HEK293T (cell line): ENCODE results near the gene TTC9C.

Experiments used
- CTCF ChIA-PET: fragments of 350-600 bp; formaldehyde crosslinking; extraction: SDS; loops from one replicate; lab custom pipeline; 2021; ENCODE audit warnings: antibody characterized with exemption, inconsistent platforms; lab: Yijun Ruan, JAX
- POLR2A ChIA-PET: fragments of 350-600 bp; formaldehyde crosslinking; extraction: SDS; loops from one replicate; lab custom pipeline; 2020; ENCODE audit warnings: antibody characterized with exemption, inconsistent platforms; lab: Yijun Ruan, JAX
- DNase-seq: peaks from one replicate; pipeline ENCODE4 v3.0.0; 2012; ENCODE audit warnings: mixed read lengths; ENCODE audit errors: extremely low spot score
- ARNT ChIP-seq: fragments of 450-650 bp; IDR thresholded peaks from 2 replicates; pipeline ENCODE4 v1.6.1; 2017; ENCODE audit warnings: mild to moderate bottlenecking
- BHLHE40 ChIP-seq: fragments of 450-650 bp; IDR thresholded peaks from 2 replicates; pipeline ENCODE4 v1.6.1; 2016; ENCODE audit warnings: mild to moderate bottlenecking, moderate library complexity, borderline replicate concordance
- CTBP1 ChIP-seq: fragments of 450-650 bp; IDR thresholded peaks from 2 replicates; pipeline ENCODE4 v1.6.1; 2016; ENCODE audit warnings: borderline replicate concordance
- ELF4 ChIP-seq: fragments of 450-650 bp; IDR thresholded peaks from 2 replicates; pipeline ENCODE4 v1.6.1; 2017; ENCODE audit warnings: antibody characterized with exemption
- FOXA1 ChIP-seq: fragments of 450-650 bp; IDR thresholded peaks from 2 replicates; pipeline ENCODE4 v1.6.1; 2016; ENCODE audit warnings: mild to moderate bottlenecking
- FOXK2 ChIP-seq: fragments of 450-650 bp; IDR thresholded peaks from 2 replicates; pipeline ENCODE4 v1.6.1; 2016; ENCODE audit warnings: mild to moderate bottlenecking
- FOXM1 ChIP-seq: fragments of 450-650 bp; IDR thresholded peaks from 2 replicates; pipeline ENCODE4 v1.6.1; 2017; ENCODE audit warnings: mild to moderate bottlenecking, borderline replicate concordance
- HDGF ChIP-seq: fragments of 450-650 bp; IDR thresholded peaks from 2 replicates; pipeline ENCODE4 v1.6.1; 2017; ENCODE audit warnings: antibody characterized with exemption, borderline replicate concordance
- L3MBTL2 ChIP-seq: fragments of 450-650 bp; conservative IDR thresholded peaks from 2 replicates; pipeline ENCODE4 v1.6.1; 2016; ENCODE audit warnings: mild to moderate bottlenecking
- LEF1 ChIP-seq: fragments of 450-650 bp; IDR thresholded peaks from 2 replicates; pipeline ENCODE4 v1.6.1; 2017; ENCODE audit warnings: mild to moderate bottlenecking, borderline replicate concordance
- NFRKB ChIP-seq: fragments of 450-650 bp; IDR thresholded peaks from 2 replicates; pipeline ENCODE4 v1.6.1; 2016; ENCODE audit warnings: mild to moderate bottlenecking, moderate library complexity
- PKNOX1 ChIP-seq: fragments of 450-650 bp; IDR thresholded peaks from 2 replicates; pipeline ENCODE4 v1.6.1; 2016
- SP1 ChIP-seq: fragments of 450-650 bp; IDR thresholded peaks from 2 replicates; pipeline ENCODE4 v1.6.1; 2017
- SUZ12 ChIP-seq: fragments of 450-650 bp; IDR thresholded peaks from 2 replicates; pipeline ENCODE4 v1.6.1; 2016; ENCODE audit warnings: mild to moderate bottlenecking
- TARDBP ChIP-seq: fragments of 450-650 bp; IDR thresholded peaks from 2 replicates; pipeline ENCODE4 v1.6.1; 2016
- ZNF384 ChIP-seq: fragments of 450-650 bp; IDR thresholded peaks from 2 replicates; pipeline ENCODE4 v1.6.1; 2016

Gene TTC9C

DNA sequence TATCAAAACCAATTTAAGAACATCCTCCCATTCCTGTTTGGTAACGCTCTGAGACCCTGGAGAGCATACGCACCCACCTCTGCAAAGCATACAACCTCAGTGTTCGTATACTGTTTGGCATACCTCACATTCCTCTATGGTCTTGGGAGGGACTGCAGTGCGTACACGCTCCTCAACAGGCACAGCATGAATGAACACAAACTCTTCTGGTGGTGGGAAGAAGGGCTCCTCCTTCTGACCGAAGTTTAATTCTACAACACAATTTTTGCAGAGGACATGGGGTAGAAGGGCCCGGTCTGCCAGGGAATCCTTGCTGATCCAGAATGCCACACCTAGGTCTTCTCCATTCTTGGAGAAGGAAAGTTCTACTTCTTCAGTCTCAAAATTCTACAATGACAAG, 6.3 kb upstream of the TTC9C start:
- TF ChIP-seq FOXK2 (no peak), SUZ12 (no peak), L3MBTL2 (no peak), ARNT (no peak), CTBP1 (no peak), LEF1 (no peak), FOXM1 (no peak), FOXA1 (no peak), TARDBP (no peak), ELF4 (no peak), SP1 (no peak), BHLHE40 (no peak), ZNF384 (no peak), HDGF (no peak), PKNOX1 (no peak), NFRKB (no peak)
- ChIA-PET CTCF (no interaction called here), POLR2A (no interaction called here)
- no peak for DNase-seq

- ChIA-PET CTCF (interaction anchor here (1.1 kb wide), 1 partner anchor 43 kb away, joined by 4 read pairs; no protein-coding TSS in a partner anchor), POLR2A (interaction anchor here (0.9 to 7.7 kb wide), 7 partner anchors 16 to 131 kb away, joined by 3 to 97 read pairs (median 4); partner anchors contain the start of genes BSCL2, C11orf98, CSKMT and GNG3)
- TF ChIP-seq LEF1 = no peak
- no peak for TF ChIP-seq SUZ12
- TF ChIP-seq TARDBP = no peak
- TF ChIP-seq NFRKB = no peak
- TF ChIP-seq PKNOX1 = no peak
- no peak for TF ChIP-seq HDGF
- no peak for TF ChIP-seq L3MBTL2
- TF ChIP-seq BHLHE40 = no peak
- no peak for TF ChIP-seq FOXA1
- no peak for TF ChIP-seq FOXK2
- no peak for TF ChIP-seq ZNF384
- no peak for TF ChIP-seq FOXM1
- TF ChIP-seq ARNT = no peak
- no peak for TF ChIP-seq ELF4
- TF ChIP-seq CTBP1 = no peak
- no peak for DNase-seq
Measured at GRCh38 chr11:62724171-62724570, 4.1 kb upstream of the TTC9C start.

GRCh38 chr11:62725646-62726045, 2.6 kb upstream of the TTC9C start:
- ChIA-PET POLR2A (interaction anchor here (1.0 to 7.7 kb wide), 8 partner anchors 10 to 133 kb away, joined by 3 to 97 read pairs (median 22); partner anchors contain the start of genes BSCL2, GNG3, POLR2G and TUT1), CTCF (interaction anchor here (0.6 kb wide), 1 partner anchor 1184 kb away, joined by 3 read pairs; no protein-coding TSS in a partner anchor)
- TF ChIP-seq BHLHE40 (no peak), TARDBP (no peak), SUZ12 (no peak), FOXK2 (no peak), FOXM1 (no peak), ZNF384 (no peak), HDGF (no peak), ELF4 (no peak), NFRKB (no peak), LEF1 (no peak), PKNOX1 (no peak), L3MBTL2 (no peak)
- no peak for DNase-seq

- POLR2A ChIA-PET = interaction anchor here (1.0 to 7.7 kb wide), 23 partner anchors 10 to 955 kb away, joined by 3 to 97 read pairs (median 6); partner anchors contain the start of genes BSCL2, C11orf98, CSKMT and GNG3
- TF ChIP-seq BHLHE40 = no peak
- TF ChIP-seq ZNF384 = no peak
- no peak for TF ChIP-seq LEF1
- no peak for TF ChIP-seq ARNT
- TF ChIP-seq PKNOX1 = no peak
- no peak for TF ChIP-seq HDGF
- no peak for TF ChIP-seq SUZ12
- no peak for TF ChIP-seq ELF4
- no peak for DNase-seq
- CTCF ChIA-PET = interaction anchor here (0.6 to 1.5 kb wide), 4 partner anchors 8 to 1183 kb away, joined by 3 to 6 read pairs (median 4); partner anchors contain the start of gene TMEM179B
Measured at GRCh38 chr11:62726156-62726914, 2.0 kb upstream of the TTC9C start.

DNA sequence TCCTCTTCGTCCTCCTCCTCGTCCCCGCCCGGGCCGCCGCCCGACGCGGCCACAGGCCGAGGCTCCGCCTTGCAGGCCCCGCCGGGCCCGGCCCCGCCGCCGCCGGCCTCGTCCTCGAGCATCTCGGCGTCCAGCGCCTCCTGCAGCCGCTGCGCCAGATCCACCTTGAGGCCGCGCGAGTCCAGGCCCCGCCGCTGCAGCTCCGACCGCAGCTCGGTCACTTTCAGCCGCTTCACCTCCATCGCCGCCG, 1.4 kb upstream of the TTC9C start:
- POLR2A ChIA-PET = interaction anchor here (0.8 to 7.7 kb wide), 35 partner anchors 11 to 954 kb away, joined by 3 to 97 read pairs (median 6); partner anchors contain the start of genes BSCL2, C11orf98, CSKMT and EEF1G
- no peak for DNase-seq
- CTCF ChIA-PET = interaction anchor here (0.6 to 1.5 kb wide), 3 partner anchors 9 to 60 kb away, joined by 3 to 6 read pairs (median 5); partner anchors contain the start of gene TMEM179B
- TF ChIP-seq ARNT = no peak
- no peak for TF ChIP-seq CTBP1
- TF ChIP-seq ELF4 = no peak
- TF ChIP-seq SP1 = no peak
- no peak for TF ChIP-seq LEF1
- TF ChIP-seq FOXK2 = no peak
- no peak for TF ChIP-seq FOXM1
- TF ChIP-seq ZNF384 = no peak
- no peak for TF ChIP-seq BHLHE40
- no peak for TF ChIP-seq FOXA1
- TF ChIP-seq L3MBTL2 = no peak
